ENCODE data around the gene C1QB.

C1QB gene

DNA sequence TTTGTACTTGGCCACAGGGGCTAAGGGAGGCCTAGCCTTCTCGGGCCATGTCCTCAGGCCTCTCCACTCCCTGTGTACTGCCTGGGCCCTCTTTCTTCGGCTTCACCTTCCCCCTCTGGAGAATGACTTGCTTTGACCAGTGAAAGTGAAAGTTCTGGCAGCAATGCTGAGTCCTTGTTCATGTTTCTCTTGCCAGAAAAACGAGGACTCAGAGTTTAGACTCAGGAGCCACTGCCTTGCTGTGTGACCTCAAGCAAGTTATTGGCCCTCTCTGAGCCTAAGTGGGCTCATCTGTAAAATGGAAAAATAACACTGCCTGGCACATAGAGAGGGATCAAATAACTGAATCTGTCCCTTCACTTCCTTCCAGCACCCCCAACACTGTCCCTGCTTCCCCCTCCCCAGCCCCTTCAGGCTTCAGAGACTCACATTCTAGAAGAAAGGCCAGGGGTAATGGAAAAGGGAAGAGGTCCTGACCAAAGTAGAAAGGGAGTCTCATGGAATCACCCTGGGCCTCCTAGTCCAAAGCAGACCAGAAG, 15.1 kb upstream of the C1QB start:
- no peak for TF ChIP-seq CTCF (IDR thresholded peaks at IDR 0.05; ENCODE audit: low read depth, low read length)
- DNase-seq (ENCODE audit: low read depth in 2 of 2), result no peak
- no peak overlapping the region for H3K4me3 ChIP-seq (replicated peaks in 1 of 2; ENCODE audit: low read depth in 2 of 2, low read length in 2 of 2)

DNA sequence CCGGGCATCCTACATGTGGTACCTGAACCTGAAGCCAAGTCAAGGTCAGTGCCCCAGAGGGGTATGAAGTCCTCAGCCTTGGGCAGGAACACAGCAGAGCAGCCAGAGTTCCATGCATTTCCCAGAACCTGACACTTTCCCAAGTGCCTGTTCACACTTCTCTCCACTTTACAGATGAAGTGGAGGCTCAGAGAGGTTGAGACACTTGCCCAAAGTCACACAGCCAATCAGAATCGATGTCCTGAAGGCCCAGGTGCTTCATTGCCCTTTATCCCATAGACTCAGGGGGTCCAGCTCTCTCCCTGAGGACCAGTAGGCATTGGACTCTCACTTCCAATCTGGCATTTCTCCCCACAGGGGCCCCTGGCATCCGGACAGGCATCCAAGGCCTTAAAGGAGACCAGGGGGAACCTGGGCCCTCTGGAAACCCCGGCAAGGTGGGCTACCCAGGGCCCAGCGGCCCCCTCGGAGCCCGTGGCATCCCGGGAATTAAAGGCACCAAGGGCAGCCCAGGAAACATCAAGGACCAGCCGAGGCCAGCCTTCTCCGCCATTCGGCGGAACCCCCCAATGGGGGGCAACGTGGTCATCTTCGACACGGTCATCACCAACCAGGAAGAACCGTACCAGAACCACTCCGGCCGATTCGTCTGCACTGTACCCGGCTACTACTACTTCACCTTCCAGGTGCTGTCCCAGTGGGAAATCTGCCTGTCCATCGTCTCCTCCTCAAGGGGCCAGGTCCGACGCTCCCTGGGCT, 14.4 kb upstream of the C1QB start:
- DNase-seq (ENCODE audit: low read depth in 2 of 2), result no peak
- TF ChIP-seq CTCF (IDR thresholded peaks at IDR 0.05; ENCODE audit: low read depth, low read length), result no peak
- no peak overlapping the region for H3K4me3 ChIP-seq (replicated peaks in 1 of 2; ENCODE audit: low read depth in 2 of 2, low read length in 2 of 2)

- no peak for TF ChIP-seq CTCF (IDR thresholded peaks at IDR 0.05; ENCODE audit: low read depth, low read length)
- peak; percentile 27 to 42 for DNase-seq (ENCODE audit: low read depth in 2 of 2)
- no peak overlapping the region for H3K4me3 ChIP-seq (replicated peaks in 1 of 2; ENCODE audit: low read depth in 2 of 2, low read length in 2 of 2)
Measured at GRCh38 chr1:22639286-22639685, 13.8 kb upstream of the C1QB start.

GRCh38 chr1:22641247-22641646, 11.8 kb upstream of the C1QB start:
- no peak for DNase-seq (ENCODE audit: low read depth in 2 of 2)
- no peak overlapping the region for H3K4me3 ChIP-seq (replicated peaks in 1 of 2; ENCODE audit: low read depth in 2 of 2, low read length in 2 of 2)
- no peak for TF ChIP-seq CTCF (IDR thresholded peaks at IDR 0.05; ENCODE audit: low read depth, low read length)

GRCh38 chr1:22641906-22642636, 11.0 kb upstream of the C1QB start:
- peak; percentile 96 for TF ChIP-seq CTCF (IDR thresholded peaks at IDR 0.05; ENCODE audit: low read depth, low read length)
- no peak overlapping the region for H3K4me3 ChIP-seq (replicated peaks in 1 of 2; ENCODE audit: low read depth in 2 of 2, low read length in 2 of 2)
- peak; percentile 48 to 56 for DNase-seq (ENCODE audit: low read depth in 2 of 2)

GRCh38 chr1:22643381-22643780, 9.7 kb upstream of the C1QB start, which contains the start of gene C1QC:
TSS of gene C1QC (plus strand) at chr1:22643633. CDS start at chr1:22644024, 391 bp downstream.
- TF ChIP-seq CTCF (IDR thresholded peaks at IDR 0.05; ENCODE audit: low read depth, low read length), result no peak
- H3K4me3 ChIP-seq (replicated peaks in 1 of 2; ENCODE audit: low read depth in 2 of 2, low read length in 2 of 2), result no peak within 1 kb of the TSS
- DNase-seq (ENCODE audit: low read depth in 2 of 2), result no peak
